ENCODE results near the gene PARD3. TPM values are rescaled to one million over a fixed set of nuclear protein-coding genes. Genes with fewer than 3 reads are reported as not detected.

Gene PARD3
- total RNA-seq, 1 experiment from 2014 or later: 46.3 TPM

DNA sequence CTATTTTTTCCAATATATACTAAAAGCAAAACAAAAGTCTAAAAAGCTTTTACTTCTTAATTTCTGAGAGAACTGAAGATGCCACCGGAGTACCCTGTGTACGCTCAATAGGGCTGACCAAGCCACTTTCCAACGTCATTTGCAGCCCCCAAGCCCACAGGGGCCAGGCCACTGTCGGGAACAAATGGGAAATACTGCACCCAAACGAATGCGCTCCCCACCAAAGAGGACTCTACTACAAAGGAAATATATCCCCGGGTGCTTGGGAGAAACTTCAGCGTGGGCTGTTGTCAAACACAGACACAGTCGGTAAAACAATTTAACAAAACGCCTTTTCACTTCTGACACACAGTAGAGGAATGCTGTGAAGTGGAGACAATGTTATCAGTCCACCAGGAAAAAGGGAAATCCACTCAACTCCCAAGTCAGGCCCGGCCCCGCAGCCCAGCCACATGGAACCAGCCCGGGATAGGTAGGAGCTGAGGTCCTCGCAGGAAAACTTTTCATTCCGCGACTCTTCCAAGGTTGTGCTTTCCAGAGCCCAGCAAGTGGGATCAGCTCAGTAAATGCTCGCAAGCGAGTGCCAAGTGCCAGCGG lies 1.4 kb downstream of the PARD3 start:
- Histone ChIP-seq H3K36me3 (ENCODE audit: control insufficient read depth in 1 of 2, insufficient read depth in 2 of 2, low read length in 2 of 2) (no peaks in the 10 kb centered on the region), H3K27me3 (ENCODE audit: insufficient read depth, low read length) (no peaks in the 10 kb centered on the region), H3K9ac (ENCODE audit: low read length) (peak overlapping the region; percentile 81), H3K4me1 (ENCODE audit: control insufficient read depth in 1 of 2, insufficient read depth in 2 of 2, low read length in 2 of 2) (peaks cover 17 to 25% of the 10 kb centered on the region in 2 experiments), H3K79me2 (ENCODE audit: insufficient read depth, low read length) (peaks cover 57% of the 10 kb centered on the region), H2AFZ (ENCODE audit: low read depth, low read length, poor library complexity, severe bottlenecking) (no peak overlapping the region), H3K9me2 (ENCODE audit: insufficient read depth) (no peaks in the 10 kb centered on the region), H3K4me3 (replicated peaks in 1 of 2; ENCODE audit: low read depth in 1 of 2, low read length in 2 of 2) (peak overlapping the region; percentile 77 to 86), H3K9me3 (ENCODE audit: control insufficient read depth in 1 of 2, insufficient read depth in 1 of 2, low read depth in 1 of 2, low read length in 2 of 2) (no peaks in the 10 kb centered on the region), H3K4me2 (ENCODE audit: low read length) (peak overlapping the region; percentile 81), H4K20me1 (ENCODE audit: insufficient read depth) (no peaks in the 10 kb centered on the region), H3K27ac (ENCODE audit: low read depth, low read length) (peak overlapping the region; percentile 94)
- RAD21 ChIA-PET (ENCODE audit: low non-redundant PET in 1 of 2, low total read pairs in 2 of 2, uncharacterized antibody in 2 of 2, unreplicated experiment in 2 of 2): no interaction called here
- intact Hi-C loops (cut with micrococcal nuclease): no loop called here
- TF ChIP-seq SIN3A (IDR thresholded peaks at IDR 0.05; ENCODE audit: low read depth) (0 out of 2 replicates have a peak, but pooled peaks have one; percentile 32), RAD21 (IDR thresholded peaks at IDR 0.05; ENCODE audit: low read depth) (no peak), FOSL1 (IDR thresholded peaks at IDR 0.05; ENCODE audit: low read depth) (no peak), MAX (IDR thresholded peaks at IDR 0.05) (0 out of 2 replicates have a peak, but pooled peaks have one; percentile 16), SRF (IDR thresholded peaks at IDR 0.05; ENCODE audit: low read depth) (no peak)
- CTCF ChIA-PET: no interaction called here
- POLR2A ChIA-PET: no interaction called here
- no TSS peak for BruUV-seq (replicated peaks)
- DNase-seq (ENCODE audit: low read depth, low spot score): no peak
- ATAC-seq: peak; percentile 12

GRCh38 chr10:34812771-34813170 lies 2.3 kb downstream of the PARD3 start:
- Histone ChIP-seq H3K27me3 (ENCODE audit: insufficient read depth, low read length) (no peaks in the 10 kb centered on the region), H3K9me3 (ENCODE audit: control insufficient read depth in 1 of 2, insufficient read depth in 1 of 2, low read depth in 1 of 2, low read length in 2 of 2) (no peaks in the 10 kb centered on the region), H3K4me3 (replicated peaks in 1 of 2; ENCODE audit: low read depth in 1 of 2, low read length in 2 of 2) (no peak overlapping the region), H3K9me2 (ENCODE audit: insufficient read depth) (no peaks in the 10 kb centered on the region), H3K9ac (ENCODE audit: low read length) (no peak overlapping the region), H4K20me1 (ENCODE audit: insufficient read depth) (no peaks in the 10 kb centered on the region), H2AFZ (ENCODE audit: low read depth, low read length, poor library complexity, severe bottlenecking) (no peak overlapping the region), H3K27ac (ENCODE audit: low read depth, low read length) (no peak overlapping the region), H3K36me3 (ENCODE audit: control insufficient read depth in 1 of 2, insufficient read depth in 2 of 2, low read length in 2 of 2) (no peaks in the 10 kb centered on the region), H3K79me2 (ENCODE audit: insufficient read depth, low read length) (peaks cover 66% of the 10 kb centered on the region), H3K4me2 (ENCODE audit: low read length) (no peak overlapping the region), H3K4me1 (ENCODE audit: control insufficient read depth in 1 of 2, insufficient read depth in 2 of 2, low read length in 2 of 2) (peaks cover 17 to 25% of the 10 kb centered on the region in 2 experiments)
- DNase-seq (ENCODE audit: low read depth, low spot score): no peak
- ChIA-PET CTCF (no interaction called here), POLR2A (no interaction called here), RAD21 (ENCODE audit: low non-redundant PET in 1 of 2, low total read pairs in 2 of 2, uncharacterized antibody in 2 of 2, unreplicated experiment in 2 of 2) (no interaction called here)
- no TSS peak for BruUV-seq (replicated peaks)
- intact Hi-C loops (cut with micrococcal nuclease): no loop called here
- ATAC-seq: no peak
- TF ChIP-seq YY1 (IDR thresholded peaks at IDR 0.05; ENCODE audit: extremely low read depth, insufficient replicate concordance, low read depth, low read length): no peak
- no peak for TF ChIP-seq ELF1 (IDR thresholded peaks at IDR 0.05; ENCODE audit: borderline replicate concordance, low read depth)
- no peak for TF ChIP-seq ZBTB33 (IDR thresholded peaks at IDR 0.05; ENCODE audit: extremely low read depth, insufficient replicate concordance, low read length)
- no peak for TF ChIP-seq ZNF274 (IDR thresholded peaks at IDR 0.05; ENCODE audit: low read depth, low read length)
- no peak for TF ChIP-seq CBX3 (IDR thresholded peaks at IDR 0.05; ENCODE audit: low read depth)
- TF ChIP-seq SIN3A (IDR thresholded peaks at IDR 0.05; ENCODE audit: low read depth): no peak
- no peak for TF ChIP-seq SP1 (IDR thresholded peaks at IDR 0.05; ENCODE audit: low read depth)
- no peak for TF ChIP-seq RAD21 (IDR thresholded peaks at IDR 0.05; ENCODE audit: low read depth)
- TF ChIP-seq EZH2phosphoT487 (IDR thresholded peaks at IDR 0.05; ENCODE audit: borderline replicate concordance): no peak

Measured in HCT116 (cell line).